Measurements from ENCODE around the gene CHRNA3.

The CHRNA3 gene

GRCh38 chr15:78636378-78636859 lies 15.6 kb upstream of the CHRNA3 start:
- DNase-seq (ENCODE audit: low read depth), result no peak

- DNase-seq (ENCODE audit: low read depth), result no peak
These were observed 14.6 kb upstream of the CHRNA3 start for GRCh38 chr15:78635346-78635745.

GRCh38 chr15:78634210-78635145 lies 13.7 kb upstream of the CHRNA3 start:
- DNase-seq (ENCODE audit: low read depth), result no peak

GRCh38 chr15:78633348-78633747 lies 12.6 kb upstream of the CHRNA3 start:
- DNase-seq (ENCODE audit: low read depth), result no peak

- DNase-seq (ENCODE audit: low read depth), result no peak
These were observed 10.3 kb upstream of the CHRNA3 start for GRCh38 chr15:78630886-78631633.

GRCh38 chr15:78629716-78630065 lies 8.9 kb upstream of the CHRNA3 start:
- no peak for DNase-seq (ENCODE audit: low read depth)

- no peak for DNase-seq (ENCODE audit: low read depth)
These were observed 8.4 kb upstream of the CHRNA3 start for GRCh38 chr15:78629031-78629715.

- no peak for DNase-seq (ENCODE audit: low read depth)
These were observed 7.4 kb upstream of the CHRNA3 start for GRCh38 chr15:78628227-78628626.

- DNase-seq (ENCODE audit: low read depth), result no peak
These were observed 6.6 kb upstream of the CHRNA3 start for GRCh38 chr15:78627348-78627747.

GRCh38 chr15:78626381-78626995 lies 5.7 kb upstream of the CHRNA3 start:
- DNase-seq (ENCODE audit: low read depth), result no peak

- DNase-seq (ENCODE audit: low read depth), result no peak
These were observed 4.9 kb upstream of the CHRNA3 start for GRCh38 chr15:78625606-78626280.

- no peak for DNase-seq (ENCODE audit: low read depth)
These were observed 4.1 kb upstream of the CHRNA3 start for GRCh38 chr15:78624651-78625590.

- DNase-seq (ENCODE audit: low read depth), result no peak
These were observed 3.1 kb upstream of the CHRNA3 start for GRCh38 chr15:78623786-78624497.

- DNase-seq (ENCODE audit: low read depth), result no peak
These were observed 1.1 kb upstream of the CHRNA3 start for GRCh38 chr15:78621810-78622402.

GRCh38 chr15:78620021-78620526 lies 722 bp downstream of the CHRNA3 start:
- no peak for DNase-seq (ENCODE audit: low read depth)

GRCh38 chr15:78619022-78619950 lies 1.5 kb downstream of the CHRNA3 start:
- DNase-seq (ENCODE audit: low read depth), result no peak

- DNase-seq (ENCODE audit: low read depth), result peak; percentile 71
These were observed 2.3 kb downstream of the CHRNA3 start for GRCh38 chr15:78618490-78618934.

GRCh38 chr15:78618064-78618463 lies 2.7 kb downstream of the CHRNA3 start:
- DNase-seq (ENCODE audit: low read depth), result no peak
